Body of pancreas (tissue), 4 donors: Measurements from ENCODE around the gene CTNND2. TPM values are rescaled to one million over a fixed set of nuclear protein-coding genes. Genes with fewer than 3 reads are reported as not detected.

Experiments used
- ATAC-seq: fragments of 150-250 bp; one replicate; pipeline ENCODE4 v1.9.1; 2016
- DNase-seq, 4 donors: peaks; one replicate each; pipeline ENCODE4 v3.0.0-alpha.2; 2019
- H3K27ac ChIP-seq, 4 donors: fragments of 200-600 bp; sonication (generic); 1 replicate in 3 of 4; 2 replicates in 1 of 4; pipeline versions ENCODE4 v1.5.1 to v1.6.1; 2016 to 2019; ENCODE audit warnings: mild to moderate bottlenecking in 1 of 4, mixed read lengths in 1 of 4, moderate library complexity in 1 of 4
- H3K27me3 ChIP-seq, 2 donors: fragments of 200-600 bp; sonication (generic); one replicate each; pipeline ENCODE4 v1.6.0; 2016; ENCODE audit warnings: mild to moderate bottlenecking in 1 of 2
- H3K36me3 ChIP-seq, 2 donors: fragments of 200-600 bp; sonication (generic); replicated peaks in 1 of 2; 2 replicates each; pipeline ENCODE4 v1.5.1; 2016; ENCODE audit warnings: low read depth in 2 of 2; ENCODE audit not compliant: insufficient read depth in 1 of 2
- H3K4me1 ChIP-seq: fragments of 200-600 bp; sonication (generic); one replicate; pipeline ENCODE4 v1.6.0; 2016
- H3K4me3 ChIP-seq, 2 donors: fragments of 200-600 bp; sonication (generic); 1 replicate in 1 of 2; 2 replicates in 1 of 2; pipeline ENCODE4 v1.5.1; 2016 to 2019
- H3K9me3 ChIP-seq, 3 donors: fragments of 200-600 bp; sonication (generic); 1 replicate in 2 of 3; 2 replicates in 1 of 3; pipeline ENCODE4 v1.5.1; 2016
- POLR2A ChIP-seq, 3 donors: fragments of 450-650 bp; IDR thresholded peaks; one replicate each; pipeline ENCODE4 v1.6.1; 2016; ENCODE audit warnings: antibody characterized with exemption in 3 of 3, mild to moderate bottlenecking in 2 of 3
- WGBS, 2 donors: methylation state at CpG; one replicate each; pipeline ENCODE4 v1.1.5; 2017; 5-methylcytosine and 5-hydroxymethylcytosine counted together
- intact Hi-C: fragments of 100-400 bp; cut with DNase I; formaldehyde crosslinking; loops from one replicate; pipeline ENCODE4 v1.15.1; 2023
- total RNA-seq, 2 donors: library from RNA; depleted of rRNA; stranded (reverse); fragments of >200 nt; gene quantifications; one replicate each; pipeline ENCODE4 v1.1.0, GENCODE V29; 2016
- TF ChIP-seq, protein P1 (sequence below), 7 experiments: fragments of 450-650 bp in 4 of 7; fragments of 200-600 bp in 3 of 7; sonication (generic) in 3 of 7; IDR thresholded peaks; one replicate each; pipeline ENCODE4 v1.5.1; 2016 to 2019; ENCODE audit warnings: antibody characterized with exemption in 7 of 7

The CTNND2 gene
- total RNA-seq, 2 donors from 2014 or later, result 21.0 to 82.4 TPM

DNA sequence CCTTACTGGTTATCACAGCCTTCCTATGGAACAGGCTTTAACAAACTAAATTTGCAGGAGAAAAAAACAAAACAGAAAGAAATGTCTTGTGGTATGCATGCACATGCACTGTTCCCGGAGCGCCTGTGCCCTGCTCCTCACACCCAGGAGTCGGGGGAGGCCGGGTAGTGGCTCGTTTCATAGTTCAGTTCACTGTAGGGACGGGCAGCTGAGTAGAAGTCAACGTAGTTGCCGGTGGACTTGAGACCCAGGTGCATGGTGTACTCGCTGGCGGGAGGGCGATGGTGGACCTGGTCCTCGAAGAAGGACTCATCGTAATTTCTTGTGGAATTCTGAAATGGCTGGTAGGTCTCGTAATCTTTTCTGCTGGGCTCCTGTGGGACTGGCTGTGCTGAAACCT is 930.9 kb downstream of the CTNND2 start:
- intact Hi-C loops, result no loop called here
- ATAC-seq, result no peak
- Histone ChIP-seq H3K36me3 (no peaks in the 10 kb centered on the region), H3K27ac (no peak overlapping the region), H3K4me1 (no peaks in the 10 kb centered on the region), H3K27me3 (no peaks in the 10 kb centered on the region), H3K9me3 (no peaks in the 10 kb centered on the region), H3K4me3 (no peak overlapping the region)
- 91 to 96% methylated on average over 14 of the region's 14 CpGs for WGBS, 2 donors
- DNase-seq, result no peak
- TF ChIP-seq POLR2A (IDR thresholded peaks at IDR 0.05), result no peak
- TF ChIP-seq, protein P1, sequence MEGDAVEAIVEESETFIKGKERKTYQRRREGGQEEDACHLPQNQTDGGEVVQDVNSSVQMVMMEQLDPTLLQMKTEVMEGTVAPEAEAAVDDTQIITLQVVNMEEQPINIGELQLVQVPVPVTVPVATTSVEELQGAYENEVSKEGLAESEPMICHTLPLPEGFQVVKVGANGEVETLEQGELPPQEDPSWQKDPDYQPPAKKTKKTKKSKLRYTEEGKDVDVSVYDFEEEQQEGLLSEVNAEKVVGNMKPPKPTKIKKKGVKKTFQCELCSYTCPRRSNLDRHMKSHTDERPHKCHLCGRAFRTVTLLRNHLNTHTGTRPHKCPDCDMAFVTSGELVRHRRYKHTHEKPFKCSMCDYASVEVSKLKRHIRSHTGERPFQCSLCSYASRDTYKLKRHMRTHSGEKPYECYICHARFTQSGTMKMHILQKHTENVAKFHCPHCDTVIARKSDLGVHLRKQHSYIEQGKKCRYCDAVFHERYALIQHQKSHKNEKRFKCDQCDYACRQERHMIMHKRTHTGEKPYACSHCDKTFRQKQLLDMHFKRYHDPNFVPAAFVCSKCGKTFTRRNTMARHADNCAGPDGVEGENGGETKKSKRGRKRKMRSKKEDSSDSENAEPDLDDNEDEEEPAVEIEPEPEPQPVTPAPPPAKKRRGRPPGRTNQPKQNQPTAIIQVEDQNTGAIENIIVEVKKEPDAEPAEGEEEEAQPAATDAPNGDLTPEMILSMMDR (IDR thresholded peaks at IDR 0.05), result no peak

DNA sequence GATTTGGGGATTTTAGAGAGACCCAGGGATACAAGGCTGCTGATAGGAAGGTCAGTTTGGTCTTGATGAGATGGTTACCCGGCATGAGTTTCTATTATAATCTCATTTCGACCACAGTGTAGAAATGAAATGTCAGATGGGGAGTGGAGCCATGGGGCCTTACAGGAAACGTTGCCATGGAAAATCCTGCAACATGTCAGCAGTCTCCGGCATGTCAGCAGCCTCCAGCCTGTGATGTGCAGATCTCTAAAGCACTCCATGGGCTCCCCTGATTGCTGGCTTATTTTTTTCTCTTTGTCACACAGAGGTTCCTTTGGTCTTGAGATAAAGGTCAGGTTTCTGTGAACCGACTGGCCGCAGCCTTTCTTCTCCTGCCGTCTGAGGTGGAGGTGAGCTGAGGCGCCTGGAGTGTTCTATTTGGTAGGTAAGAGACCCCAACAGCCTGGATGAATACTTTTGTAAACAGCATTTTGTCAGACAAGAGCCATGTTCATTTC is 934.5 kb downstream of the CTNND2 start:
- Histone ChIP-seq H3K9me3 (no peaks in the 10 kb centered on the region), H3K27me3 (no peaks in the 10 kb centered on the region), H3K36me3 (no peaks in the 10 kb centered on the region), H3K4me3 (no peak overlapping the region), H3K4me1 (no peaks in the 10 kb centered on the region), H3K27ac (no peak overlapping the region)
- WGBS, 2 donors, result 67 to 83% methylated on average over 8 of the region's 8 CpGs
- no peak for TF ChIP-seq POLR2A (IDR thresholded peaks at IDR 0.05)
- TF ChIP-seq, protein P1 (IDR thresholded peaks at IDR 0.05), result no peak
- DNase-seq (no peak), ATAC-seq (no peak)
- intact Hi-C loops, result no loop called here

- H3K9me3 ChIP-seq, result no peaks in the 10 kb centered on the region
- WGBS, 2 donors, result 59 to 80% methylated on average over 6 of the region's 6 CpGs
- DNase-seq (no peak), ATAC-seq (no peak)
- H3K36me3 ChIP-seq, result no peaks in the 10 kb centered on the region
- no peak overlapping the region for H3K27ac ChIP-seq
- no peak for TF ChIP-seq POLR2A (IDR thresholded peaks at IDR 0.05)
- TF ChIP-seq, protein P1 (IDR thresholded peaks at IDR 0.05), result no peak
- H3K4me1 ChIP-seq, result peaks cover 7% of the 10 kb centered on the region
- no peak overlapping the region for H3K4me3 ChIP-seq
- intact Hi-C loops, result no loop called here
- H3K27me3 ChIP-seq, result no peaks in the 10 kb centered on the region
Observed at GRCh38 chr5:10964806-10965205, 939.4 kb downstream of the CTNND2 start.

GRCh38 chr5:10958728-10959127 is 945.5 kb downstream of the CTNND2 start:
- peaks cover 7% of the 10 kb centered on the region for H3K4me1 ChIP-seq
- no peak for DNase-seq

More at GRCh38 chr5:10958728-10959127, 945.5 kb downstream of the CTNND2 start:
- TF ChIP-seq, protein P1 (IDR thresholded peaks at IDR 0.05), result no peak
- no peak for TF ChIP-seq POLR2A (IDR thresholded peaks at IDR 0.05)
- H3K4me3 ChIP-seq, result no peak overlapping the region
- intact Hi-C loops, result no loop called here
- H3K9me3 ChIP-seq, result peaks cover 0 to 8% (median 0%) of the 10 kb centered on the region in 3 donors
- ATAC-seq, result no peak
- no peak overlapping the region for H3K27ac ChIP-seq
- no peaks in the 10 kb centered on the region for H3K36me3 ChIP-seq
- H3K27me3 ChIP-seq, result no peaks in the 10 kb centered on the region
